Stimulated activated naive B cell treated with anti-CD40 and anti-IgM and Interleukin-4, amounts not matched to agents 10 μg/mL and 1 μg/mL and 100 μg/mL, for 72 hours (primary cell): ENCODE data around the gene FPR3.
"Not testable (repeated sequence)": the region's sequence is repeated elsewhere in the genome, so short reads cannot be mapped to it uniquely, and the experiment has no call there.

Experiments used
- ATAC-seq, 2 donors: fragments of 150-1000 bp; cut with Tn5 transposase; replicated peaks; 2 replicates each; pipeline ENCODE4 v1.10.0; 2021; ENCODE audit warnings: moderate library complexity in 1 of 2
- DNase-seq: peaks from one replicate; pipeline ENCODE4 v3.0.0; 2021
- H3K27ac Mint-ChIP-seq: one replicate; pipeline ENCODE4 v1.8.0; 2022; ENCODE audit warnings: mild to moderate bottlenecking, mixed read lengths
- H3K27me3 Mint-ChIP-seq, 2 donors: one replicate each; pipeline ENCODE4 v1.8.0; 2022; ENCODE audit warnings: mixed read lengths in 2 of 2
- H3K36me3 Mint-ChIP-seq, 2 donors: one replicate each; pipeline ENCODE4 v1.8.0; 2022; ENCODE audit warnings: mixed read lengths in 2 of 2, mild to moderate bottlenecking in 1 of 2
- H3K4me1 Mint-ChIP-seq, 2 donors: one replicate each; pipeline ENCODE4 v1.8.0; 2022; ENCODE audit warnings: mixed read lengths in 2 of 2, mild to moderate bottlenecking in 1 of 2
- H3K4me3 Mint-ChIP-seq, 2 donors: one replicate each; pipeline ENCODE4 v1.8.0; 2022; ENCODE audit warnings: mild to moderate bottlenecking in 2 of 2, mixed read lengths in 2 of 2, moderate library complexity in 1 of 2
- H3K9me3 Mint-ChIP-seq, 2 donors: one replicate each; pipeline ENCODE4 v1.8.0; 2022; ENCODE audit warnings: mixed read lengths in 2 of 2, mild to moderate bottlenecking in 1 of 2

Gene FPR3

DNA sequence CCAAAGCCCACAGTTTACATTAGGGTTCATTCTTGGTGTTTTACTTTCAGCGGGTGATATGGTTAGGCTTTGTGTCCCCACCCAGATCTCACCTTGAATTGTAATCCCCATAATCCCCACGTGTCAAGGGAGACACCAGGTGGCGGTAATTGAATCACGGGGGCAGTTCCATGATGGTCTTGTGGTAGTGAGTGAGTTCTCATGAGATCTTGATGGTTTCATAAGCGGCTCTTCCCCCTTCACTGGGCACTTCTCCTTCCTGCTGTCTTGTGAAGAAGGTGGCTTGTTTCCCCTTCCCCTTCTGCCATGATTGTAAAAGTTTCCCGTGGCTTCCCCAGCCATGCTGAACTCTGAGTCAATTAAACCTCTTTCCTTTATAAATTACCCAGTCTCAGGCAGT is 22.0 kb upstream of the FPR3 start:
- peaks cover 60 to 63% of the 10 kb centered on the region in 2 donors for H3K27me3 Mint-ChIP-seq
- no peak overlapping the region for H3K27ac Mint-ChIP-seq
- no peak overlapping the region for H3K4me3 Mint-ChIP-seq
- ATAC-seq: no peak
- H3K36me3 Mint-ChIP-seq: peaks cover 0 to 3% of the 10 kb centered on the region in 2 donors
- peaks cover 6 to 7% of the 10 kb centered on the region in 2 donors for H3K9me3 Mint-ChIP-seq
- peaks cover 5 to 13% of the 10 kb centered on the region in 2 donors for H3K4me1 Mint-ChIP-seq
- DNase-seq: no peak

DNA sequence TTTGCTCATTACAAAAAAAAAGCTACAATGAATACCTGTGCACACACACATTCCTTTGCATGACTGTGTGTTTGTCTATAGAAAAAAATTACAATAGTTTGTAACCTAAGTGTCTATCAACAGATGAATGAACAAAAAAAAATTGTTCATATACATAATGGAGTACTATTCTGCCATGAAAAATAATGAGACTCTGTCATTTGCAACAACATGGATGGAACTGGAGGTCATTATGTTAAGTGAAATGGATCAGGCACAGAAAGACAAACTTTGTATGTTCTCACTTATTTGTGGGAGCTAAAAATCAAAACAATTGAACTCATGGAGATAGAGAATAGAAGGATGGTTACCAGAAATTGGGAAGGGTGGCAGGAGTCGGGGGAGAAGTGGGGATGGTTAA is 18.4 kb upstream of the FPR3 start:
- H3K4me3 Mint-ChIP-seq, H3K36me3 Mint-ChIP-seq, H3K27ac Mint-ChIP-seq, H3K9me3 Mint-ChIP-seq, ATAC-seq, DNase-seq: not testable (repeated sequence)
- Mint-ChIP-seq H3K27me3 (peaks cover 51 to 58% of the 10 kb centered on the region in 2 donors), H3K4me1 (peaks cover 13 to 23% of the 10 kb centered on the region in 2 donors)

DNA sequence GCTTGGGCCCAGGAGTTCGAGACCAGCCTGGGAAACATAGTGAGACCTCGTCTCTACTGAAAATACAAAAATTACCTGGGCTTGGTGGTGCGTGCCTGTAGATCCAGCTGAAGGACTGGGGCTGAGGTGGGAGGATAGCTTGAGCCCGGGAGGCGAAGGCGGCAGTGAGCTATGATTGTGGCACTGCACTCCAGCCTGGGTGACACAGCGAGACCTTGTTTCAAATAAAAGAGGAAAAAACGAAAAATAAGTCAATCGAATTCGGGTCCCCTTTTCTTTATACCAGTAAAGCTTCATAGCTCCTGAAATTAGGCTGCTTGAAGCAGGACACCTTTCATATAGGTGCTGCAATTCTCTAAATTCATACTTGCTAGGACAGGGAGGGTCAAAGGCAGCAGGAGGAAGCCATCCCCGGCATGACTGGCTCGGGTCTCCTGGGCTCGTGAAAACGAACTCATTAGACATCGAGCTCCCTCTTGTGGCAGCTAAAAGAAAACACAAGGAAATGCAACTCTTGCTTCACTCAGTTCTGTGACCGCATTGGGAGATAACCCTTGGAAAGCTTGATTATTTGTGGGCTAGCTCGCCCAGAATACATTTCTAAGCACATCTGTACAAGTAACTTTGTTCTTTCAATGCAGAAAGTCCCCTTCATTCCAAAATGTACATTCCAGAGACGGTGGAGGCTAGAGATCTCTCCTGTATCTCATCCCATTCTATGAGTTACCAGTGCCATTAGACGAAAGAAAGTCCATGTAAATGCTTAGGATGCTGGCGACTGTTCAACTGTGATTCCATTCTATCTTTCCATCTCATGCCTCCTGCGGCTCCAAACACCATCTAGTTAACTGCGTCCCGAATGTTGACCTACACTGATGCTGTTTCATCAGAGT is 17.1 kb upstream of the FPR3 start:
- DNase-seq (peak; percentile 23), ATAC-seq (peak; percentile 60 to 72)
- peaks cover 53 to 54% of the 10 kb centered on the region in 2 donors for H3K27me3 Mint-ChIP-seq
- peaks cover 0 to 3% of the 10 kb centered on the region in 2 donors for H3K36me3 Mint-ChIP-seq
- peaks cover 12 to 21% of the 10 kb centered on the region in 2 donors for H3K4me1 Mint-ChIP-seq
- peaks cover 5% of the 10 kb centered on the region in 2 donors for H3K9me3 Mint-ChIP-seq
- peak overlapping the region in 1 of 2 donors; percentile 32 for H3K4me3 Mint-ChIP-seq
- no peak overlapping the region for H3K27ac Mint-ChIP-seq

DNA sequence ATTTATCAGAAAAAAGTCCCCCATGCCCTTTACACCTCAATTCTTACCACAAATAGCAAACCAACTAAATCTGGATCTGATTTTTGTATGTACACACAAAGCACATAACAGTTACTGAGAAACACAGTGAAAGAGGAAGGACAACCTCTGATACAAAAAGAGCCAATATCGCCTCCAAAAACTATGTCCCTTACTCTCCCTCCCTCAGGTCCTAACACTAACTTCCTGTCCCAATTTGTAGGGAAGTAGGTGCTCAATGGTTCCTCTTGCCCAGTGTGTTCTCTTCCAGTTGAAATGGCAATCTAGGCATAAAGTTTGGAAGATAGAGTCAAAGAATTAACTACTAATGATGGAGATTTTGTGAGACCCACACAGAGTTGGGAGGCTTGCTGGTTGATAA is 15.8 kb upstream of the FPR3 start:
- peaks cover 12 to 21% of the 10 kb centered on the region in 2 donors for H3K4me1 Mint-ChIP-seq
- DNase-seq: no peak
- peaks cover 0 to 1% of the 10 kb centered on the region in 2 donors for H3K9me3 Mint-ChIP-seq
- H3K4me3 Mint-ChIP-seq: no peak overlapping the region
- no peak overlapping the region for H3K27ac Mint-ChIP-seq
- H3K36me3 Mint-ChIP-seq: no peaks in the 10 kb centered on the region
- H3K27me3 Mint-ChIP-seq: peaks cover 46 to 47% of the 10 kb centered on the region in 2 donors
- peak in 1 of 2 donors; percentile 63 for ATAC-seq

DNA sequence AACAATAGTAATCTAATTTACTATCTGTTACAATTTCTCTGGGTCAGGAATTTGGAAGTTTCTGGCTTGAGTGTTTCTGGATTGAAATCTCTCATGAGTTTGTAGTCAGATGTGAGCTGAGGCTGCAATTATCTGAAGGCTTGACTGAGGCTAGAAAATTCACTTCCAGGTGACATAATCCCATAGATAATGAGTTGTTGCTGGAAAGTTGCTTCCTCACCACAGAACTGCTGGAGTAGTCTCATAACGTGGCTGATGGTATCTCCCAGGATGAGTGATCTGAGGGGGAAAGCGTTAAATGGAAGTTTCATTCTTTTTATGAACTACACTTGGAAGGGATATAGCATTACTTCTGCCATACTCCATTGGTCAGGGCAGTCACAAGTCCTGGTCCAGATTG is 15.3 kb upstream of the FPR3 start:
- ATAC-seq (no peak), DNase-seq (no peak)
- H3K4me3 Mint-ChIP-seq: no peak overlapping the region
- H3K4me1 Mint-ChIP-seq: peaks cover 12 to 21% of the 10 kb centered on the region in 2 donors
- no peaks in the 10 kb centered on the region for H3K36me3 Mint-ChIP-seq
- H3K27me3 Mint-ChIP-seq: peaks cover 42 to 44% of the 10 kb centered on the region in 2 donors
- H3K9me3 Mint-ChIP-seq: peaks cover 0 to 1% of the 10 kb centered on the region in 2 donors
- H3K27ac Mint-ChIP-seq: no peak overlapping the region

DNA sequence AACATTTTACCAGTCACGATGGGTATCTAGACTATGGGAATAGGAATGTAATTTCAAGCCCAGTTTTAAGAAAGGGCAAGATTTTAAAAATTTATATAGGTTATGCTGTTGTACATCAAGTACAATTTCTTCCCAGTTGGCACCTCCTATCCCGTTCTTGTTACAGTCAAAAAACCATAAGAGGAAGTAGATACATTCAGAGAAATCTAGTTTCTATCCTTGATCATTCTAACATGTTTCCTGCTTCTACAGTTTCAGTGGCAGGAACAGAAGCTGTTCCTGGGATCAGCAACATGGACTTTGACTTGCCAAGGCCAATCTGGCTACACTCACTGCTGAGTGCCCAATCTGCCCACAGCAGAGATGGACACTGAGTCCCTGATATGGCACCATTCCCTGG is 14.7 kb upstream of the FPR3 start:
- peaks cover 37 to 39% of the 10 kb centered on the region in 2 donors for H3K27me3 Mint-ChIP-seq

DNA sequence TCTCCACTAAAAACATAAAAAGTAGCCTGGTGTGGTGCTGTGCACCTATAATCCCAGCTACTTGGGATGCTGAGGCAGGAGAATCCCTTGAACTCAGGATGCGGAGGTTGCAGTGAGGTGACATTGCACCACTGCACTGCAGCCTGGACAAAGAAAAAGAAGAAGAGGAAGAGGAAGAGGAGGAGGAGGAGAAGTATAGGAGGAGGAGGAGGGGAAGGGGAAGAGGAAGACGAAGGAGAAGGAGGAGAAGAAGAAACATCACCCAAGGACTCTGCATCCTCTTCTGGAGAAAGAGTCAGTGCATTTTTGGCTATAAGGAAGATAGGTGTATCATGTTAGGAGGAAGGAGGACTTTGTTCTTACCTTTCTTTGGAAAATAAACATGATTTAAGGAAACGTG is 13.0 kb upstream of the FPR3 start:
- ATAC-seq (no peak), DNase-seq (no peak)
- Mint-ChIP-seq H3K4me3 (no peak overlapping the region), H3K4me1 (peaks cover 12 to 26% of the 10 kb centered on the region in 2 donors), H3K27ac (no peak overlapping the region), H3K9me3 (peaks cover 0 to 2% of the 10 kb centered on the region in 2 donors), H3K36me3 (no peaks in the 10 kb centered on the region), H3K27me3 (peaks cover 24 to 28% of the 10 kb centered on the region in 2 donors)

More for the DNA sequence above, 14.7 kb upstream of the FPR3 start:
- no peak for ATAC-seq
- H3K36me3 Mint-ChIP-seq: no peaks in the 10 kb centered on the region
- H3K9me3 Mint-ChIP-seq: peaks cover 0 to 1% of the 10 kb centered on the region in 2 donors
- no peak overlapping the region for H3K27ac Mint-ChIP-seq
- DNase-seq: no peak
- H3K4me1 Mint-ChIP-seq: peaks cover 12 to 21% of the 10 kb centered on the region in 2 donors
- H3K4me3 Mint-ChIP-seq: no peak overlapping the region

DNA sequence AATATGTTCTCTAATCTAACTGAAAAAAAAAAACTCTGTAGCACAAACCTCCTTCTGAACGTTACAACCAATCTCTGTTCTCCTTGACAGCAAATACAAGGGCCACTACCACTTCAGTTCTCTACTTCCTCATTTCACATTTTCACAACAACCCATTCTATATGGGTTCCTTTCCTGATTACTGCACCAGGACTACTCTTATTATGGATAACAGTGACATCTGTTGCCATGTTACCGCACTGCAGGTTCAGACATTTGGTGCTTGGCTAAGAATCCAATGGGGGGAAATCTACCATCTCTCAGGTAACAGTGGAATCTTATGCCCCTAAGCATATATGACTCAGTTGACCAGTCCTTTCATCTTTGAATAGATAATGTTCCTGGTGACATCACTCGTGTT is 11.6 kb upstream of the FPR3 start:
- Mint-ChIP-seq H3K4me3 (no peak overlapping the region), H3K9me3 (peaks cover 5 to 7% of the 10 kb centered on the region in 2 donors), H3K27me3 (peaks cover 12 to 15% of the 10 kb centered on the region in 2 donors), H3K4me1 (peaks cover 6 to 22% of the 10 kb centered on the region in 2 donors), H3K27ac (no peak overlapping the region), H3K36me3 (no peaks in the 10 kb centered on the region)
- DNase-seq: peak; percentile 9
- peak; percentile 63 to 68 for ATAC-seq

DNA sequence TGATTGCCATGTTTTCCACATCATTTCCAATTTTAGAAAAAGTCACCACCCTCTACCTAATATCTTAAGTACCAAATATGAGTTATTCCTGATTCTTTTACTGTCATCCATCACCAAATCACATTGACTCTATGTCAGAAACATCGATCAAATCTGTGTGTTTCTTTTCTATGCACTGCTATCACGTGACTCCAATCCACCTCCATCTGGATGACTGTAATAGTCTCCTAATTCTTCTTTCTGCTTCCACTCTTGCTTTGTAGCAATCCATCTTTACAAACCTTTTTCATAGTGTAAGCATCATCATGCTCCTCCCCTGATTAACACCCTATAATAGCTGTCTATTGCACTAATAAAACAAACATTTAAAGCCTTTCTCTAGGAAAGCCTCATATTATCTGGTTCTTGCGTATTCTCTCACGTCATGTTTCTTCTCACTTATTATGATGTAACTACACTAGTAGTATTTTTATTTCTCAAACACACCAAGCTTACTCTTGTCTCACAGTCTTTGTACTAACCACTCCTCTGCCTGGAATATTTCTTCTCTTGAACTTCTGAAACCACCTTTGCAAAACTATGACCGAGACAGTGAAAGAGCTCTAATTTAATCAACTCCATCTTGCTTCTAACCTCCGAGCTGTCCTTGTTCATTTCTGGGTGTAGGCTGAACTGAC is 10.7 kb upstream of the FPR3 start:
- no peak overlapping the region for H3K27ac Mint-ChIP-seq
- peaks cover 5 to 7% of the 10 kb centered on the region in 2 donors for H3K9me3 Mint-ChIP-seq
- H3K4me3 Mint-ChIP-seq: no peak overlapping the region
- ATAC-seq: no peak
- DNase-seq: no peak
- no peaks in the 10 kb centered on the region for H3K36me3 Mint-ChIP-seq
- peaks cover 12 to 15% of the 10 kb centered on the region in 2 donors for H3K27me3 Mint-ChIP-seq
- peaks cover 4 to 18% of the 10 kb centered on the region in 2 donors for H3K4me1 Mint-ChIP-seq

DNA sequence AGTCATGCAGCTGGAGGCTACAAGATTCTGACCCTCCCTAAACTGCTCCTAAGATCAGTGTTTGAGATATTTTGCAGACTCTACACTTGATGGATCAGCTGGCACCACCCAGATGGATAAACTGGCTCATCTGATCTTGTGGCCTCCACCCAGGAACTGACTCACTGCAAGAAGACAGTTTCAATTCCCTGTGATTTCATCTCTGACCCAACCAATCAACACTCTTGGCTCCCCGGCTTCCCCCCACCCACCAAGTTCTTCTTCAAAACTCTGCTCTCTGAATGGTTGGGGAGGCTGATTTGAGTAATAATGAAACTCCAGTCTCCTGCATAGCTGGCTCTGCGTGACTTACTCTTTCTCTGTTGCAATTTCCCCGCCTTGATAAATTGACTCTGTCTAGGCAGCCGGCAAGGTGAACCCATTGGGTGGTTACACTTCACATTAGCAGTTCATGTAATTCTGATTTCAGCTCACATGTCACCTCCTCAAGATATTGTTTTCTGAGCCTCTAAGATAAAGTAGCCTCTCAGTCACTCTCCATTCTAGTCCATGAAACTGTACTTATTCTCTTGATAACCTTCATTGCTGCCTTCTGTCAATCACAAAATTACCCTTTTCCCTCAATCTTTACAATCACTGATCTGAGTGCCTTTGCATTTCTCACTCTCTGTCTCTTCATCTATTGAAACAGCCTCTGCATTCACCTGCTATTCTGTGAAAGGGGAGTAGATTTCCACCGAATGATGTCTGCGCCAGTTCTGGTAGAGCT is 9.9 kb upstream of the FPR3 start:
- H3K36me3 Mint-ChIP-seq: no peaks in the 10 kb centered on the region
- ATAC-seq: peak; percentile 92 to 94
- peaks cover 5 to 7% of the 10 kb centered on the region in 2 donors for H3K9me3 Mint-ChIP-seq
- H3K4me3 Mint-ChIP-seq: no peak overlapping the region
- H3K27me3 Mint-ChIP-seq: peaks cover 8 to 16% of the 10 kb centered on the region in 2 donors
- peak; percentile 72 for DNase-seq
- H3K4me1 Mint-ChIP-seq: peaks cover 2 to 18% of the 10 kb centered on the region in 2 donors
- no peak overlapping the region for H3K27ac Mint-ChIP-seq

DNA sequence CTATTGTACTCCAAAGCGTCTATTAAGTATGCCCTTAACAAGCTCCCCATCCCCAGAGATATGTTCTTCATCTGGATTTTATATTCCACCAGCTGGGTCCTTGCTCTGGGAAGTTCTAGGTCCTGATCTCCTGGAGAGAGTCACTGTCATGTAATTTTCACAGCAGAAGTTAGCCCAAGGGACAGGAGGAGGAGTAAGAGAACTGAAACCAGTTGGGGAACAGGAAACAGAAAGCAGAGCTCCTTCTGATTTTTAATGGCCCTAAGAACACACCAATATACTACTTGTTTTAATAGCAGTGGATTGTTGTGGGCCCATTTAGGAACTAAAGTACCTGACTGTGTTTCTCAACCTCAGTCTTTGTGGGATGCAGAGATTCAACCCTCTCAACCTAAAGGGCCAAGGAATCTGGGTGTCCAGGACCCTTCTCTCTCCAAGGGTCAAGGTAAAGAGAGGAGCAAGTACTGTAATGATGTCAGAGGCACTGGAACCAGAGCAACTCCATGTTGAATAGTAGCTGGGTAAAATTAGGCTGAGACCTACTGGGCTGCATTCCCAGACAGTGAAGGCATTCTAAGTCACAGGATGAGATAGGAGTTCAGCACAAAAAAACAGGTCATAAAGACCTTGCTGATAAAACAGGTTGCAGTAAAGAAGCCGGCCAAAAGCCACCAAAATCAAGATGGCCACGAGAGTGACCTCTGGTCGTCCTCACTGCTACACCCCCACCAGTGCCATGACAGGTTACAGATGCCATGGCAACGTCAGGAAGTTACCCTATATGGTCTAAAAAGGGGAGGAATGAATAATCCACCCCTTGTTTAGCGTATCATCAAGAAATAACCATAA is 8.1 kb upstream of the FPR3 start:
- Mint-ChIP-seq H3K4me3 (no peak overlapping the region), H3K27ac (peak overlapping the region; percentile 57), H3K36me3 (no peaks in the 10 kb centered on the region), H3K9me3 (peaks cover 5 to 7% of the 10 kb centered on the region in 2 donors), H3K4me1 (peaks cover 0 to 13% of the 10 kb centered on the region in 2 donors), H3K27me3 (peaks cover 11 to 25% of the 10 kb centered on the region in 2 donors)
- ATAC-seq (no peak), DNase-seq (no peak)

DNA sequence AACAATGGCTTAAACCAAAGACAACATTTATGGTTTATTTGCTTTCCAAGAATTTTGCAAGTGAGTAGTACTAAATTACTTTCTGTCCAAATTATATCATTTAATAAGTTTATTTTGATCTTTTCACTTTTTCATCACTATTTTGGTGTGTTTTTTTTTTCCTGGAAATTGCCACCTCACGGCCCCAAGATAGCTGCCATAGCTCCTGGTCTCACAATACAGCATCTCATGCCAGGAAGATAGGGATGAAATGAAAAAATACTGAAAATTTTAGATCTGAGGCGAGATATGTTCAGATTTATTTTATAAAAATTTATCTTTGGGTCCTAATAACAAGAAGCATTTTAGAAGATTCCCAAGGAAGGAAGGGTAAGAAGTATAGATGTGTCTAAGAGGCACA is 6.9 kb upstream of the FPR3 start:
- peaks cover 0 to 13% of the 10 kb centered on the region in 2 donors for H3K4me1 Mint-ChIP-seq
- H3K27me3 Mint-ChIP-seq: peaks cover 12 to 24% of the 10 kb centered on the region in 2 donors
- no peak overlapping the region for H3K4me3 Mint-ChIP-seq
- peaks cover 5 to 8% of the 10 kb centered on the region in 2 donors for H3K9me3 Mint-ChIP-seq
- no peak overlapping the region for H3K27ac Mint-ChIP-seq
- no peaks in the 10 kb centered on the region for H3K36me3 Mint-ChIP-seq
- no peak for DNase-seq
- no peak for ATAC-seq

DNA sequence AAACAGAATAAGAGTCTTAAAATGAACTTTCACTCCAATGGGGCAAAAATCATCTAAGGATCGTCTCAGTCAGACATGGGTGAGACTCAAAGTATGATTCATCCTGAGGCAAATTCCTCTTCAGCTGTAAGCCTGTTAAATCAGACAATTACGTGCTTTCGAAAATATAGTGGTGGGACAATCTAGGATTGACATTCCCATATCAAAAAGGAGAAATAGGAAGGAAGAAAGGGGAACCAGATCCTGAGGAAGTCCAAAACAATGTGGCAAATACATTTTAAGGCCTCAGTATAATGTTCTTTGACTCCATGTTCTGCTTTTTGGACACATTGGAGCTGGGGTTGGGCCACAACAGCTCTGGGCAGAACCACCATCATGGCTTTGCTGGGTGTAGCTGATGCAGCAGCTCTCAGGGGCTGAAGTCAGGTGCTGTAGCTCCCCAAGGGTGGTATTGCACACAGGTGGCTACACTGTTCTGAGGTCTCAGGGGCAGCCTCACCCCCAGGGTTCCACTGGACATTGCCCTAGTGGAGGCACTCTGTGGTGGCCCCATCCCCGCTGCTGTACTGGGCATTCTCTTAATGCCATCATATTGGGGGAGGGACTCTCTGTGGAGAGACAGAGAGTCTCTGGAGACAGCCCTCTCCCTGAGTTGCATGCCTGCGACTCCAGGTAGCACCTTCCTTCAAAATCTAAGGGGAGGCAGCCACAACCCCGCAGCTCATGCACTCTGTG is 5.7 kb upstream of the FPR3 start:
- peaks cover 11 to 12% of the 10 kb centered on the region in 2 donors for H3K9me3 Mint-ChIP-seq
- H3K27me3 Mint-ChIP-seq: peaks cover 17 to 31% of the 10 kb centered on the region in 2 donors
- H3K36me3 Mint-ChIP-seq: no peaks in the 10 kb centered on the region
- H3K4me1 Mint-ChIP-seq: peaks cover 0 to 13% of the 10 kb centered on the region in 2 donors
- ATAC-seq: no peak
- no peak overlapping the region for H3K27ac Mint-ChIP-seq
- no peak overlapping the region for H3K4me3 Mint-ChIP-seq
- no peak for DNase-seq
